Mononuclear cell (primary cell): ENCODE results near the gene DLG4. TPM values are rescaled to one million over a fixed set of nuclear protein-coding genes. Genes with fewer than 3 reads are reported as not detected.
"Not testable (repeated sequence)": the region's sequence is repeated elsewhere in the genome, so short reads cannot be mapped to it uniquely, and the experiment has no call there.

ENCODE experiments used
- H3K27me3 ChIP-seq: 2 replicates; pipeline ENCODE4 v1.6.0; 2011; ENCODE audit warnings: low read length, control low read depth; ENCODE audit not compliant: insufficient read depth
- H3K4me1 ChIP-seq: 2 replicates; pipeline ENCODE4 v1.5.1; 2011; ENCODE audit warnings: mild to moderate bottlenecking, low read length, control low read depth; ENCODE audit not compliant: insufficient read depth
- H3K4me3 ChIP-seq: 2 replicates; pipeline ENCODE4 v1.5.1; 2011; ENCODE audit warnings: mild to moderate bottlenecking, low read length, moderate library complexity
- H3K9me3 ChIP-seq: 2 replicates; pipeline ENCODE4 v1.5.1; 2011; ENCODE audit warnings: low read depth, mild to moderate bottlenecking, control low read depth, low read length
- total RNA-seq: library from RNA; depleted of rRNA; stranded (reverse); fragments of >200 nt; gene quantifications from one replicate; pipeline ENCODE4 v1.2.3, GENCODE V29; 2012

DLG4 gene
- total RNA-seq, 1 donor, result 9.0 TPM

GRCh38 chr17:7252176-7253043, 32.8 kb upstream of the DLG4 start, which contains the start of gene ELP5:
TSS of gene ELP5 (plus strand) at chr17:7252215. CDS start at chr17:7252551, 336 bp downstream.
- Histone ChIP-seq H3K4me1 (peaks cover 39% of the 10 kb centered on the region), H3K9me3 (no peaks in the 10 kb centered on the region), H3K27me3 (no peaks in the 10 kb centered on the region), H3K4me3 (peak within 1 kb of the TSS; percentile 55)

DNA sequence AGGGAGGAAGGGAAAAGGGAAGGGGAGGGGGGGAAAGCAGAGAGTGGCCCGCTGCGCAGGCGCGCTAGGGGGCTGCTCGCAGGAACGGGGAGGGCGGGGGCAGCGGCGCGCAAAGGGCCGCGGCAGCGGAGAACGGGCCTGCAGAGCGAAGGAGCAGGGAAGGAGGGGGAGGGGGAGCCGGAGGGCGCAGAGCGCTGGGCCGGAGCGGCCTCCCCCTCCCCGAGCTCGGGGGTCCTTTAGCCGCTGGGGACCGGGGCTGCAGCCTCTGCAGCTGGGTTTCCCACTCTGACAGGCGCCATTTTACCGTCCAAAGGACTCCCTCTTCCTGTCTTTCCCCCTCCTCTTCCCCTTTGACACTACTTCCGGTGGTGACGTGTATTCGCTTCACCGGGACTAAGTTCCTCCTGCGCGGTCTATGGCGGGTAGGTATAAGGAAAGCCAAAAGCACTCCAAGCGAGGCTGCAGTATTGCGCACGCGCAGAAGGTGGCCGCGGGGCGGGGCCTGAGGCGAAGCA, 32.1 kb upstream of the DLG4 start, which contains the start of gene CTDNEP1:
Gene CTDNEP1 (minus strand): TSS at position 74 of the 515 bp plus-strand sequence. CDS start 438 bp downstream, outside the sequence.
- Histone ChIP-seq H3K4me3 (peak within 1 kb of the TSS; percentile 55), H3K27me3 (no peaks in the 10 kb centered on the region), H3K4me1 (peaks cover 39% of the 10 kb centered on the region), H3K9me3 (no peaks in the 10 kb centered on the region)

- Histone ChIP-seq H3K9me3 (no peaks in the 10 kb centered on the region), H3K4me3 (peak overlapping the region; percentile 55), H3K27me3 (no peaks in the 10 kb centered on the region), H3K4me1 (peaks cover 39% of the 10 kb centered on the region)
These were observed 31.3 kb upstream of the DLG4 start for GRCh38 chr17:7250695-7251627.

DNA sequence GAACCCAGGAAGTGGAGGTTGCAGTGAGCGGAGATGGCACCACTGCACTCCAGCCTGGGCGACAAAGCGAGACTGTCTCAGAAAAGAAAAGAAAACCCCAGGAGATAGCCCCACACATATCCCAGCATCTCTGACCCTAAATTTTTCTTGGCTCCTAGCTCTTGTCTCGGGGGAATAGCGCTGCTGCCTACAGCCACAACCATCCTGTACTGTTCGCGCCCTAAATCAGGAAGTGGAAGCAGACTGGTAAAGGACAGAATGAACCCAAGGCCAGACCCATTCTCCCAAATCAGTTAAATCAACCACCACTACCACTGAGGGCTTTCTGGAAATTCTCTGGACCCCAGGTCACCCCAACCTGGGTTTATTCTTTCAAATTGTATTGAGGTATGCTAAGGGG, 30.2 kb upstream of the DLG4 start:
- Histone ChIP-seq H3K4me1 (peaks cover 39% of the 10 kb centered on the region), H3K9me3 (no peaks in the 10 kb centered on the region), H3K27me3 (no peaks in the 10 kb centered on the region), H3K4me3 (no peak overlapping the region)

DNA sequence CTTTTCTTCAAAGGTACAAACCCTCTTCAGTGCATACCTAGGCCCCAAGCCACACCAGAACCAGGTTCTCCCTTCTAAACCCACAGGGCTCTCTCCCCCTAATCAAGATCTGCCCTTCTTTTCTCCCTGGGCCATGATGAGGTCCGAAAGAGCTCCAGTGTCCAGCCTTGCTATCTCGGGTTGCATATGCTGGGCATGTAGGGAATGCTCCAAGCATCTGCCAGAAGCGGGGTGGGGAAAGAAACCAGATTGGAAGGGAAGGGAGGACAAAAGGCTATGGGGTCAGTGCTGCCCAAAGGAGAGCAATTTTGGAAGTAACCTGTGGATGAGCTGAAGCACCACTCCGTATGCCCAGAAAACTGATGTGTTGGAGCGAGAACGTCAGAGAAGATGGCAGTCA, 29.6 kb upstream of the DLG4 start:
- no peaks in the 10 kb centered on the region for H3K9me3 ChIP-seq
- H3K4me3 ChIP-seq, result no peak overlapping the region
- H3K27me3 ChIP-seq, result no peaks in the 10 kb centered on the region
- peaks cover 39% of the 10 kb centered on the region for H3K4me1 ChIP-seq

GRCh38 chr17:7248796-7249195, 29.2 kb upstream of the DLG4 start:
- Histone ChIP-seq H3K27me3 (no peaks in the 10 kb centered on the region), H3K4me3 (no peak overlapping the region), H3K9me3 (no peaks in the 10 kb centered on the region), H3K4me1 (peaks cover 39% of the 10 kb centered on the region)

DNA sequence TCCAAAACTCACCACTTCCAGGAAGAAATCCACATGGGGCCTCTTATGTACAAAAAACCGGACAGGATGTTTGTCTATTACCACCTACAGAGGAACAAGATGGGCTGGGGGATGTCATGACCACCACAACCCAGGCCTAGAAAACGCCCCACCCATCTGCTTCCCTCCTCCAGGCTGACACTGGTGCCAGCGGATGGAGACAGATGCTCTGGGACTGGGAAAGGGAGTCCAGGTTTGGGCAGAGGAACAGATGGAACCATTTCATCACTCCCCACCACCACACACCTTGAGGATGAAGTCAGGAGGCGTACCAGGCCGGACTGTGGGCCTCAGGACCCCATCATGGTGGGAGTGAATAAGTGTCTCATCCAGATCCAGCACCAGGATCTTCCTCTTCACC, 27.1 kb upstream of the DLG4 start:
- Histone ChIP-seq H3K9me3 (no peaks in the 10 kb centered on the region), H3K27me3 (no peaks in the 10 kb centered on the region), H3K4me1 (peaks cover 34% of the 10 kb centered on the region), H3K4me3 (no peak overlapping the region)

GRCh38 chr17:7243838-7244237, 24.2 kb upstream of the DLG4 start:
- H3K4me3 ChIP-seq, H3K9me3 ChIP-seq, H3K27me3 ChIP-seq: not testable (repeated sequence)
- H3K4me1 ChIP-seq, result peaks cover 33% of the 10 kb centered on the region

- Histone ChIP-seq H3K4me3 (peak overlapping the region; percentile 100), H3K27me3 (no peaks in the 10 kb centered on the region), H3K4me1 (peaks cover 29% of the 10 kb centered on the region), H3K9me3 (no peaks in the 10 kb centered on the region)
These were observed 23.8 kb upstream of the DLG4 start for GRCh38 chr17:7243453-7243729.

GRCh38 chr17:7242717-7243452, 23.2 kb upstream of the DLG4 start:
- Histone ChIP-seq H3K4me1 (peaks cover 29% of the 10 kb centered on the region), H3K9me3 (no peaks in the 10 kb centered on the region), H3K4me3 (peak overlapping the region; percentile 100), H3K27me3 (no peaks in the 10 kb centered on the region)

DNA sequence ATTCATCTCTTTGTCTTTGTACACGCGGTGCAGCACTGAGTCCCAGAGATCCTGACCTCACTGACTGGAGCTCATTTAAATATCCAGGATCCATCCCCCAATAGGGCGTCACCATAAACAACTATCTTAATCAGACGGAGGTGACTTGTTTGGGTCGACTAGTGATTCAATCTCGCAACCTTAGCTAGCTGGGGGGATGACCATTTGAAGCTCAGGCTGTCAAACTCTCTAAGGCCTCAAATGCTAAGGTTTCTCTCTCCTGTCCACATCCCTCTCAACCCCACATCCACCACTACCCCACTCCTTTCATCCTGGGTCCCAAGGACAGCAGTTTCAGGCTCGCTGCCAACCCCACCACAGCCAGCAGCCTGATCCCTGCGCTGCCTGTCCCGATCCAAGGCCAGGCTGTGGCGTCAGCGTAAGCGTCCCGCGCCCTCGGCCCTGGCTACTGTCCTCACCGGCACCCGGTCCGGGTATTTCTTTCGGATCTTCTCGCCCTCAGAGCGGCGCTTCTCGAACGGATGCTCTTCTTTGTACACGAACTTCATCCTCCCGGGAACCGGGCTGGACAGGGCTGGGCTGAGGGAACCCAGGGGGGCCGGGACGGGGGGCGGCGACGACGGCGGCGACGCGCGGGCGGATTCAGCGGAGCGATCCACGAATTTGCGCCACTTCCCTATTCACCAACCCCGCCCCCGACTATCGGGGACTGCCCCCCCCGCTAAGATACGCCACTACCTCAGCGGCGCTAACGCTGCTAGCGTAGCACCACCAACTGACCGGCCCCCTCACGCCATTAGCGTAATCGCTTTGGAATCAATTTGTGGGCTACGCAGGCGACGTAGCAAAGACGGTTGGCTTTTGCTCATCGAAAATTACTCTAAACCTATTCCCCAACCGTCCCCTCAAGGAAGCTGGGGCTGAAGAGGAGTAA, 22.4 kb upstream of the DLG4 start, which contains the start of gene GABARAP:
Gene GABARAP (minus strand): TSS at position 667 of the 934 bp plus-strand sequence. CDS start 119 bp downstream, at position 548.
- H3K9me3 ChIP-seq, result no peaks in the 10 kb centered on the region
- peaks cover 34% of the 10 kb centered on the region for H3K4me1 ChIP-seq
- no peaks in the 10 kb centered on the region for H3K27me3 ChIP-seq
- H3K4me3 ChIP-seq, result peak within 1 kb of the TSS; percentile 100

- H3K27me3 ChIP-seq, result no peaks in the 10 kb centered on the region
- H3K4me1 ChIP-seq, result peaks cover 41% of the 10 kb centered on the region
- no peaks in the 10 kb centered on the region for H3K9me3 ChIP-seq
- H3K4me3 ChIP-seq, result peak overlapping the region; percentile 100
These were observed 21.6 kb upstream of the DLG4 start for GRCh38 chr17:7241090-7241733.

DNA sequence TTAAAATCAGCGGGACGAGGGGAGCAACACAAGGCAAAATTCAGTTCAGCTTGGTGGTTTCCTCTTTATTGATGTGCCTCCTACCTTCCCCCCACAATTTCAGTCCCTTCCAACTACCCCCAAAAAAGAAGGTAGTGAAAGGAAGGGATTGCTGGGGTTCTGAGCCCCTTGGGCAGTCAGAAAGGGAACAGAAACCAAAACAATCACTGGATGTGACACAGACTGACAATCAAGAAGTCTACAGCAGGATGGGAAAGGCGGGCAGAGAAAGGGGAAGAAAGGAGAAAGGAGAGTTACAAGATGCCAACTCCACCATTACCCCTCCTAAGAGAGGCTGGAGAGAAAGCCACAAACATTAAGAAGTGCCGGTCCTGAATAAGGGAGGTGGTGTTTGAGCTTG, 20.7 kb upstream of the DLG4 start:
- peak overlapping the region; percentile 100 for H3K4me3 ChIP-seq
- H3K4me1 ChIP-seq, result peaks cover 49% of the 10 kb centered on the region

More for the DNA sequence above, 20.7 kb upstream of the DLG4 start:
- no peaks in the 10 kb centered on the region for H3K27me3 ChIP-seq
- no peaks in the 10 kb centered on the region for H3K9me3 ChIP-seq
